ENCODE results near the gene GPC1. TPM values are rescaled to one million over a fixed set of nuclear protein-coding genes. Genes with fewer than 3 reads are reported as not detected.

Gene GPC1
- total and polyA plus RNA-seq, 2 donors: 21.1 to 53.8 TPM

- Histone ChIP-seq H3K36me3 (ENCODE audit: insufficient read depth) (no peaks in the 10 kb centered on the region), H3K27ac (ENCODE audit: low read depth) (no peak overlapping the region), H3K4me3 (ENCODE audit: low read depth, low read length) (peak overlapping the region; percentile 59), H3K4me1 (ENCODE audit: insufficient read depth) (peaks cover 4% of the 10 kb centered on the region)
- no peak for DNase-seq (ENCODE audit: extremely low spot score)
- WGBS: 8% methylated on average over 78 of the region's 81 CpGs
Observed at GRCh38 chr2:240453461-240454105, 18.1 kb downstream of the GPC1 start.

DNA sequence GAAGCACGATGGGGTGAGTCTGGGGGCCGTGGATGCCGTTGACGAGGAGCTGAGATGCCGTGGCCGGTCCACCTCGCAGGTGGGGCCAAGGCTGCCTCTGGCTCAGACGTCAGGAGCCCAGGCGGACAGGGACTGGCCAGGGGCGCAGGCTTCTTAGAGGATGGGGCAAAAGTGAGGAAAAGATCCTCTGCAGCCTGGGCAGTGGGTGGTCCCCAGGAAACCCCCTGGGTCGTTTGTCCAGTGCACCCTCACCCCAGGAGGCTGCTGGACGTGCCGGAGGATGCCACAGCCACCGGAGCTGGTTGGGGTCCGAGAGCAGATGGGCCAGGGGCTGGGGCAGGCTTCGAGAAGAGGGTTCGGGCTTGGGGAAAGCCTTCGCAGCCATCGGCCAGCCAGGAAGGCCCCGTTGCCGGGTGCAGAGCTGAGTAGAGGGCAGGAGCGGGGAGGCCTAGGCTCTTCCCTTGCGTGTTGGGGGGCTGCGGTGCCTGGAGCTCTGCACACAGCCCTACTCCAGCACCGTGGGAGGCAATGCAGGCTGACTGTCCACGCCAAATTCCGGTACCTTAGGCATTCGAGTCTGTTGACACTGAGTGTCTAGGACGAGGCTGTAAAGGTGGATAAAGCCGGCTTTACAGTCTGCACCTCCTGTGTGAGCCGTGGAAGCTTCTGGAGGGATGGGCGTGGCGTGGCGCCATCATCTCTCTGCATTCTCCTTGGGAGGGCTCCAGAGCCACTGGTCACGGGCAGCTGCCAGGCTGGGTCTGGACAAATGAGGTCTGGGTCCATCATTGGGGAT lies 18.8 kb downstream of the GPC1 start:
- no peaks in the 10 kb centered on the region for H3K36me3 ChIP-seq (ENCODE audit: insufficient read depth)
- DNase-seq (ENCODE audit: extremely low spot score): no peak
- no peak overlapping the region for H3K27ac ChIP-seq (ENCODE audit: low read depth)
- H3K4me3 ChIP-seq (ENCODE audit: low read depth, low read length): peak overlapping the region; percentile 59
- 60% methylated on average over 35 of the region's 35 CpGs for WGBS
- H3K4me1 ChIP-seq (ENCODE audit: insufficient read depth): peaks cover 4% of the 10 kb centered on the region

GRCh38 chr2:240455272-240455646 lies 19.8 kb downstream of the GPC1 start:
- WGBS: 72% methylated on average over 7 of the region's 7 CpGs
- Histone ChIP-seq H3K27ac (ENCODE audit: low read depth) (no peak overlapping the region), H3K4me3 (ENCODE audit: low read depth, low read length) (no peak overlapping the region), H3K4me1 (ENCODE audit: insufficient read depth) (peaks cover 4% of the 10 kb centered on the region), H3K36me3 (ENCODE audit: insufficient read depth) (no peaks in the 10 kb centered on the region)
- DNase-seq (ENCODE audit: extremely low spot score): no peak

DNA sequence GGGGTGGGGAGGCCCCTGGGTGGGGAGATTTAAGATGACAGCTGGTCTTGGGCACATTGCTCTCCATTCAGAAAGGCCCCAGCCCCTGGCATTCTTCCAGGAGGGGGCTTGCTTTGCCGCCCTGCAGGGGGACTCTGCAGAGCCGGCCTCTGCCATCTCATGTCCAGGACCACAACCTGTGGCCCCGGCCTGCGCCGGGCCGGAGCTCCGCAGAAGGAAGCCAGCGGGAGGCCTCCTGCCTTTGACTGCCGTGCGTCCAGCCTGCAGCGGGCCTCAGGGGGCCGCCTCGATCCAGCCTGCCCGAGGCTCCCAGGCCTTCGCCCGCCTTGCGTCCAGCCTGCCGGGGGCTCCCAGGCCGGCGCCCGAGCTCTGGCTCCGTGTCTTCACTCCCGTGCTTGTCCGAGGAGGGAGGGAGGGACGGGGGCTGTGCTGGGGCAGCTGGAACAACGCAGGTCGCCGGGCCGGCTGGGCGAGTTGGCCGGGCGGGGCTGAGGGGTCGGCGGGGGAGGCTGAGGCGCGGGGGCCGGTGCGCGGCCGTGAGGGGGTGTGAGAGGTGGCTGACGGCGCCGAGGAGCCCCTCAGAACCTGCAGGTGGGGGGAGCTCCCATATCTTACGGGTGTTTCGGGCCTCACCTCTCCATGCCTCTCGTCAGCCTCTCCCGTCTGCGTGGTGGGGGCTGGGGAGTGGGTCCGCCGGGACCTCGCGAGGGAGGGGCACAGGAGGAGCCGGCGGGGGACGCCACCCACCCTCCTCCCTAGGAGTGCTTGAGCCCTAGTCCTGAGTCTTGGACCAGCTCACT lies 20.4 kb downstream of the GPC1 start:
- Histone ChIP-seq H3K27ac (ENCODE audit: low read depth) (no peak overlapping the region), H3K36me3 (ENCODE audit: insufficient read depth) (no peaks in the 10 kb centered on the region), H3K4me3 (ENCODE audit: low read depth, low read length) (no peak overlapping the region), H3K4me1 (ENCODE audit: insufficient read depth) (peaks cover 4% of the 10 kb centered on the region)
- WGBS: 40% methylated on average over 55 of the region's 55 CpGs
- DNase-seq (ENCODE audit: extremely low spot score): no peak

DNA sequence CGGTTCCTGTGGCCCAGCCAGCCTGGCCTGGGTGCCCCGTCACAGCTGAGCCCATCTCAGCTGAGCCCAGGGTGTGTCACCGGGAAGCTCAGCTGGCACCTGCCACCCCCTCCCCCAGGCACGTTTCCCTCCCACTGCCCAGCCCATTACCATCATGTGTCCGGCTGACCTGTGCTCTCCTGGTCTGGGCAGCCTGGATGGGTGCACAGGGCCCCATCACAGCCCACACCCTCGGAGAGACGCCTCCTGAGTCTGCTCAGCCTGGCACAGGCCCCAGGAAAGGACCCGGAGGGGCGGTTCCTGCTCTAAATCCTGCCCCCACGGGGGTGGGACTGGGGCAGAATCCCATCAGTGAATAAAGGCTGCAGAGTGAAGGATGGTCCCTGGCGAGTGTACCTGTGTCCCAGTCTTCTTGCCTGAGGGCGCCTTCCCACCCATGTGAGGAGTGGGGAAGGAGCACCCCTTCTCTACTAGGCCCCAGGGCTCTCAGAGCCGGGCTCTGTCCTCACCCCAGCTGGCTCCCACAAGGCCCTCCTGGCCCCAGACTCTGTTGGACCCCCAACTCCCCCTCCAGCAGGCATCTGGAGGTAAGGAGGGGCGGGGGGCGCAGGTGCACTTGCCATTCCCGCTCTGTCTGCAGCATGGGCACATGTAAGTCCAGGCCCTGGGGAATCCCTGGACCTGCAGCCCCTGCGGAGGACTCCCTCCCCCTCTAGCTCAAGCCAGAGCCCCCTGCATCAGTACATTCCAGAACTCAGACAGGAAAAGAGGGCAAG lies 21.2 kb downstream of the GPC1 start:
- Histone ChIP-seq H3K27ac (ENCODE audit: low read depth) (no peak overlapping the region), H3K4me3 (ENCODE audit: low read depth, low read length) (no peak overlapping the region), H3K36me3 (ENCODE audit: insufficient read depth) (no peaks in the 10 kb centered on the region), H3K4me1 (ENCODE audit: insufficient read depth) (peaks cover 4% of the 10 kb centered on the region)
- DNase-seq (ENCODE audit: extremely low spot score): no peak
- 72% methylated on average over 17 of the region's 17 CpGs for WGBS

DNA sequence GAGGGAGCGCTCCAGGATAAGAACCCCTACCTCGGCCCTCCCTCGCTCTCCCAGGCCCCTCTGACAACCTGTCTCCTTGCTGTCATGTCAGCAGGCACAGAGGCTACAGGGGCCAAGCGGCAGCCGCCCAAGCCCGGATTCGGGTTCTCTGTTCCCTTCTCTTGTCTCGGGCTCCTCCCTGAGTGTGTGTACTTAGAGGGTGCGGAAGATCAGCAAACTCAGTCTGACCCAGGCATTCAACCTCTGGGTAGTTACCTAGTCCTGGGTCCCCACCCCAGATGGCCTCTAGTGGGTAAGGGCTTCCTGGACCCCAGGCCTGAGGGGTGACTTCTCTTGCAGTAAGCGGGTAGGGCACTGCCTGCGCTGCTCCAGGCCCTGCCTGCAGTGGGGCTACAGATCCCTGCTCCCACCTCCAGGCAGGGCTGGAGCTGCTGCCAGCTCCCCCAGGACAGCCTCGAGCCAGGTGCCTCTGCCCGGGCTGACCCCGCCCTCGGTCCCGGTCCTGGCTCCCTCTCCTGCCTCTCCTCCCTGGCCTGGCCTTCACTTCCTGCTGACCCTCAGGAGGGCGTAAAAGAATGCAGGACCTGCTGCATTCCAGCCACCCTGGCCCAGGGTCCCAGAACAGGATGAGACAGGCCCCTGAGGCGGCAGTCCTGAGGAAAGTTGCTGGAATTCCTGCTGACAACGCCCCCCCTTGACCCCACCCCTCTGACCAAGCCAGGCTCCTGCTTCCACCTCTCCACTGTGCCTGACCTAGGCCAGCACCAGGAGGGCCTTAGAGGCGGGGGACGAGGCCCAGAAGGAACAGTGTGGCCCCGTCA lies 22.0 kb downstream of the GPC1 start:
- H3K4me3 ChIP-seq (ENCODE audit: low read depth, low read length): no peak overlapping the region
- no peak for DNase-seq (ENCODE audit: extremely low spot score)
- peaks cover 4% of the 10 kb centered on the region for H3K4me1 ChIP-seq (ENCODE audit: insufficient read depth)
- H3K27ac ChIP-seq (ENCODE audit: low read depth): no peak overlapping the region
- WGBS: 80% methylated on average over 22 of the region's 22 CpGs
- no peaks in the 10 kb centered on the region for H3K36me3 ChIP-seq (ENCODE audit: insufficient read depth)

DNA sequence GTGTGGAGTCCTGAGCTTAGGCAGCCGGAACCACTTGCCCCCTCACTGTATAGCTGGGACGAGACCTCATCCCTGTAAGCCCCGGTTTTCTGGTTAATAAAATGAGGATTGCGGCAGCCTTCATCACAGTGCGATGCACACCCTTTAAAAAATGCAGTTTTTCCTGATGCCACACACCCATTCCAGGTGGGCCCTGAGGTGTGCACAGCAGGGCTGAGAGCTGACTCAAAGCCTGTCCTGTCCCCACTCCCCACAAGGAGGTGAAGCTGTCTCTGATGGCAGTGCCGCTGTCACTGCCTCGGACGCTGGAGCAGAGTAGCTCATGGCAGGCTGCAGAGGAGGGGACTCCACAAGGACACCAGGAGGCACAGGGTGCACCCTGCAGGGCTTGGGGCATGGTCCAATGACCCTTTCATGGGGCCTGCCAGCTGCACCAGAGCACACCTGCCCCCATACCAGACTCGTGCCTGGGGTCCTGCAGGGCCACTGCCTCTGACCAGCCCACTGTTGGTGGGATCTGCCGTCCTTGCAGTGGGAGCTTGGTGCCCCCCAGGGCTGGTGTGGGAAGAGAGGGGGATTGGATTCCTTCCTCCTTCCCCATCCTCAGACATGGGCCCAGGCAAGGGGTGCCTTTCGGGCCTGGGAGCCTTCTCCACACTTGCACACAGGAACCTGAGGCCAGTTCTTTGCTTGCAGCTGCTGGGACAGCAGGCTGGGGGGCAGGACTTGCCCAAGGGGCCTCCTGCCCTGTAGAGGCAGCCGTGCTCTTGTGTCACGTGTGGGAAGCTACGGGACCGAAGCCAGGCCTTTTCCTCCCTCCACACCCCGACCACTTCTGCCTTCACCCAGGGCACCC lies 22.8 kb downstream of the GPC1 start:
- DNase-seq (ENCODE audit: extremely low spot score): no peak
- peaks cover 4% of the 10 kb centered on the region for H3K4me1 ChIP-seq (ENCODE audit: insufficient read depth)
- H3K27ac ChIP-seq (ENCODE audit: low read depth): no peak overlapping the region
- 80% methylated on average over 16 of the region's 16 CpGs for WGBS
- H3K36me3 ChIP-seq (ENCODE audit: insufficient read depth): no peaks in the 10 kb centered on the region
- H3K4me3 ChIP-seq (ENCODE audit: low read depth, low read length): no peak overlapping the region

GRCh38 chr2:240458900-240459391 lies 23.5 kb downstream of the GPC1 start:
- 94% methylated on average over 18 of the region's 18 CpGs for WGBS
- Histone ChIP-seq H3K36me3 (ENCODE audit: insufficient read depth) (no peaks in the 10 kb centered on the region), H3K4me3 (ENCODE audit: low read depth, low read length) (no peak overlapping the region), H3K4me1 (ENCODE audit: insufficient read depth) (peaks cover 4% of the 10 kb centered on the region), H3K27ac (ENCODE audit: low read depth) (no peak overlapping the region)
- DNase-seq (ENCODE audit: extremely low spot score): no peak

DNA sequence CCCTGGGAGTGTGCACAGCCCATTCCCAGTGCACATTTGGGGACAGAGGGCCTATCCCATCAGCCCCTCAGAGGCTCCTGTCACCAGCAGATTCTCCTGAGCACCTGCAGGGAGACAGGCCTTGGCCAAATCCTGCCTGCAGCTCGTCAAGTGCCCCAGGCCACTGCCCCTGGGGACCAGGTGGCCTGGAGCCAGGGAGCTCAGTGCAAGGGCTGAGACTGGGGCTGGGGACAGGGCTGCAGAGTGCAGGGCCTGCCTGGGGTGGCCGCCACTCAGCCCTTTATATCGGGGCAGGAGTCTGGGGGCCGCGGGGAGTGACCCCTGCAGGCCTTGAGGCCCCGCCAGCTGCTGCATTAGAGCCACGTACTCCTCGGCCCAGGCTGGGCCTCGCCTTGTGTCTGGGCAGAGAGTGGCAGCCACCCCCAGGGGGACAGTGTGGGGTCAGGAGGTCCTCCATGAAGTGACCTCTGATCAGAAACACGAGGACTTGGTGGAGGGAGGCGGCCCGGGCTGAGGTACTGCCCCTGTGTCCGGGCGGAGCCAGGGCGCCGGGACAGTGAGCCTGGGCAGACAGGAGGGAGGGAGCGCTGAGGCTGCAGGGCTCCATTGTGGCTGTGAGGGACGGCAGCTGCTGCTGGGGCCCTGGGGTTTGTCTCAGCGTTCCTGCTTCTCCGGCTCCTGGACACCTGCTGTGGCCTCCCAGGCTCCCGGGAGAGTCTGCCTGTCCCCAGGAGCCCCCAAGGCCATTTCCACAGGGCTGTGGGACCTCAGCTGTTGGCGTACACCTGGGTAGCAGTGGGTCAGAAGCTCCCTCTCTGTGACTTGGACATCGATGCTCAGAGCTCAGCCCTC lies 24.2 kb downstream of the GPC1 start:
- H3K27ac ChIP-seq (ENCODE audit: low read depth): no peak overlapping the region
- peaks cover 4% of the 10 kb centered on the region for H3K4me1 ChIP-seq (ENCODE audit: insufficient read depth)
- no peaks in the 10 kb centered on the region for H3K36me3 ChIP-seq (ENCODE audit: insufficient read depth)
- no peak for DNase-seq (ENCODE audit: extremely low spot score)
- H3K4me3 ChIP-seq (ENCODE audit: low read depth, low read length): no peak overlapping the region
- 80% methylated on average over 23 of the region's 23 CpGs for WGBS

DNA sequence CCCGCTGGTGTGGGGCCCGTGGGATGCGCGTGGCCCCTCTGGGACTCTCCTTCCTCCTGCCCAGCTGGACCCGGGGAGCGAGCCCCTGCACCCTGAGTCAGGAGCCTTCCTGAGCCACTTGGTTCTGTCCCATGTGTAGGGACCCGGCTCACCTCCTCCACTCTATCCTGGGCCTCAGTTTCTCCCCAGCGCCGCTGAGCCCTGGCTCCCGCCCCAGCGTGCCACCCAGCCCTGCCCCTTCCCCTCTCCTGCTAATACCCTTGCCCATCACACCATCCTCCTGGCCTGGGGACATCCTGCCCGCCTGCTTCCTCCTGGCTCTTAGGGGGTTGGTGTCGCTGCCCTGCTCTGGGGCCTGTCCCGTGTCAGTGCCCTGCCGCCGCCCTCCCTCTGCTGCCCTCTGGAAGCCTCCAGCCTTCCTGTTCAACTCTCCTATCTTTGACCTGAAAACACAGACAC lies 24.8 kb downstream of the GPC1 start:
- WGBS: 94% methylated on average over 16 of the region's 16 CpGs
- H3K4me1 ChIP-seq (ENCODE audit: insufficient read depth): peaks cover 4% of the 10 kb centered on the region
- no peak overlapping the region for H3K27ac ChIP-seq (ENCODE audit: low read depth)
- no peak overlapping the region for H3K4me3 ChIP-seq (ENCODE audit: low read depth, low read length)
- DNase-seq (ENCODE audit: extremely low spot score): no peak
- no peaks in the 10 kb centered on the region for H3K36me3 ChIP-seq (ENCODE audit: insufficient read depth)

- Histone ChIP-seq H3K27ac (ENCODE audit: low read depth) (no peak overlapping the region), H3K4me3 (ENCODE audit: low read depth, low read length) (no peak overlapping the region), H3K4me1 (ENCODE audit: insufficient read depth) (peaks cover under 1% of the 10 kb centered on the region), H3K36me3 (ENCODE audit: insufficient read depth) (peaks cover 2% of the 10 kb centered on the region)
- DNase-seq (ENCODE audit: extremely low spot score): no peak
- 94% methylated on average over 16 of the region's 16 CpGs for WGBS
Observed at GRCh38 chr2:240460781-240461431, 25.4 kb downstream of the GPC1 start.
